ENCODE data around the gene ARHGAP6.

DNA sequence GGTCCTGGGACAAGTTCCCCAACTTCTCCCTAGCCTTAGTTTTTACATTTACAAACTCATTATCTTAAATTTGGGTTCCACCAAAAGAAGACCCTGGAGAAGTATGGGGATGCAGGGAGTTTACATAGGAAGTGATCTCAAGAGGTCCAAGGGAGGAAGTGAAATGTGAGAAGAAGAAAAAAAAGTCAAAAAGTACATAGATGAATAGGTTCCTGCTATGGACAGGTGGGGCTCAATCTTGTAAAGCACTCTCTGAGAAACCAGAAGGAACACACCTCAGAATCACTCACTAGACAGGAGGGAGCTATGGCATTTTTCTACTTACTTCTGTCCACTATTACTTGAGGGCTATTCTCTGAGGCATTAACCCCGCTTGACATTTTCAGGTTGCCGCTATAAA lies 56.6 kb downstream of the ARHGAP6 start:
- TF ChIP-seq, protein P1, sequence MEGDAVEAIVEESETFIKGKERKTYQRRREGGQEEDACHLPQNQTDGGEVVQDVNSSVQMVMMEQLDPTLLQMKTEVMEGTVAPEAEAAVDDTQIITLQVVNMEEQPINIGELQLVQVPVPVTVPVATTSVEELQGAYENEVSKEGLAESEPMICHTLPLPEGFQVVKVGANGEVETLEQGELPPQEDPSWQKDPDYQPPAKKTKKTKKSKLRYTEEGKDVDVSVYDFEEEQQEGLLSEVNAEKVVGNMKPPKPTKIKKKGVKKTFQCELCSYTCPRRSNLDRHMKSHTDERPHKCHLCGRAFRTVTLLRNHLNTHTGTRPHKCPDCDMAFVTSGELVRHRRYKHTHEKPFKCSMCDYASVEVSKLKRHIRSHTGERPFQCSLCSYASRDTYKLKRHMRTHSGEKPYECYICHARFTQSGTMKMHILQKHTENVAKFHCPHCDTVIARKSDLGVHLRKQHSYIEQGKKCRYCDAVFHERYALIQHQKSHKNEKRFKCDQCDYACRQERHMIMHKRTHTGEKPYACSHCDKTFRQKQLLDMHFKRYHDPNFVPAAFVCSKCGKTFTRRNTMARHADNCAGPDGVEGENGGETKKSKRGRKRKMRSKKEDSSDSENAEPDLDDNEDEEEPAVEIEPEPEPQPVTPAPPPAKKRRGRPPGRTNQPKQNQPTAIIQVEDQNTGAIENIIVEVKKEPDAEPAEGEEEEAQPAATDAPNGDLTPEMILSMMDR (IDR thresholded peaks at IDR 0.05): no peak
- no peak for TF ChIP-seq POLR2A (IDR thresholded peaks at IDR 0.05)

Data from thyroid gland (tissue), 4 donors.